ENCODE data around the gene GAMT.
"Not testable (repeated sequence)": the region's sequence is repeated elsewhere in the genome, so short reads cannot be mapped to it uniquely, and the experiment has no call there.

GAMT gene

GRCh38 chr19:1401138-1401888, at the start of gene GAMT:
Gene GAMT, minus strand, starts transcription at chr19:1401542. Its CDS starts 66 bp downstream, at chr19:1401476.
- peak; percentile 41 for DNase-seq

GRCh38 chr19:1449467-1450442, 48.4 kb upstream of the GAMT start, which contains the start of gene APC2:
Gene APC2, plus strand, starts transcription at chr19:1450121. Its CDS starts 2,881 bp downstream, at chr19:1453002.
- peak; percentile 79 for DNase-seq

DNA sequence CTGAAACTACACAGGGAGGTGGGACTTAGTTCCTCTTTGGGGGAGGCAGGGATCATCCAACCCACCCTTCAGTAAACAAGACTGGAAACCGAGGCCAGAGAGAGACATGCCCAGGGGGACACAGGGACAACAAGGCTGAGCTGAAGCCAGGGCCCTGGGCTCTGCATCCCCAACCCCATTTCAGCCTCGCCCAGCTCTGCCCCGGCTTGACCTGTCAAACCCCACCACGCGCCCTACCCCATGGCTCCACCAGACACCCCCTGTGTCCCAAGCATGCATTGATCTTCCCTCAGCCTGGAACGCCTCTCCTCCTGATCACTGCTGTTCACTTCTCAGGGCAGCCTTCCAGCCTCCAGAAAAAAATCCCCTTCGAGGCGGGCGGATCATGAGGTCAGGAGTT, 46.6 kb upstream of the GAMT start:
- no peak for DNase-seq

GRCh38 chr19:1447504-1447903, 46.2 kb upstream of the GAMT start:
- DNase-seq = no peak

GRCh38 chr19:1446713-1447481, 45.6 kb upstream of the GAMT start:
- no peak for DNase-seq

DNA sequence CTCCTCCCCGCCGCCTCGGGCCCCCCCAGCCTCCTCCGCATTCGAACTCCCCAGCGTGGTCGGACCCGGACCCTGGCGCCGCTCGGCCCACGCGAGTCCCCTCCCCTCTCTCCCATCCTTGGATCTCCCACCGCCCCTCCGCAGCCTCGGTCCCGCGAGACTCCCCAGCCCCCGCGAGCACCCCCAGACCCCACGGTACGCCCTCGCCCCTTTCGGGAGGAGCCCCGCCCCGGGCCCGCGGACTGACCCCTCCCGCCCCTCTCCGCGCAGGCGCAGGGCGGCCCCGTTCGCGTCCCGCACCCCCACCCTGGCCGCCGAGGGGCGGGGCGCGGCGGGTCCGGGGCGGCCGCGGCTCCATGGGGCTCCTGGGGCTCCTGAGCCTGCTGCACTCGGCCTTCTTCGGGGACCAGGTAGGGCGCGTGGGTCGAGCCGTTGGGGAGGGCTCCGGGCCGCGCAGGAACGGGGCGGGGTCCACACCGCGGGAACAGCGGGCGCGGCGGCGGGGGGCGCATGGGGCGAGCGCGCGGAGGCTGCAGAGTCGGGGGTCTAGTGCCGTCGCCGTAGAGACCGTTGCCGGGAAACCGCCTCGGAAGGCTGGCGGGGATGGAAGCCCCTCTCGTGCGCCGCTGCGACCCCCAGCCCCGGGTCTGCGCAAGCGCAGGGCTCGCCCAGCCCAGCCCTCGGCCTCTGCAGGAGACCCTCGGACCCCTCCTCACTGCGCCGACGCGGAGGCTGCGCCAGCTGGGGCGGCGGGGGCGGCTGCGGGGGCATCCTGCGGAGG, 44.8 kb upstream of the GAMT start:
- peak; percentile 50 for DNase-seq

DNA sequence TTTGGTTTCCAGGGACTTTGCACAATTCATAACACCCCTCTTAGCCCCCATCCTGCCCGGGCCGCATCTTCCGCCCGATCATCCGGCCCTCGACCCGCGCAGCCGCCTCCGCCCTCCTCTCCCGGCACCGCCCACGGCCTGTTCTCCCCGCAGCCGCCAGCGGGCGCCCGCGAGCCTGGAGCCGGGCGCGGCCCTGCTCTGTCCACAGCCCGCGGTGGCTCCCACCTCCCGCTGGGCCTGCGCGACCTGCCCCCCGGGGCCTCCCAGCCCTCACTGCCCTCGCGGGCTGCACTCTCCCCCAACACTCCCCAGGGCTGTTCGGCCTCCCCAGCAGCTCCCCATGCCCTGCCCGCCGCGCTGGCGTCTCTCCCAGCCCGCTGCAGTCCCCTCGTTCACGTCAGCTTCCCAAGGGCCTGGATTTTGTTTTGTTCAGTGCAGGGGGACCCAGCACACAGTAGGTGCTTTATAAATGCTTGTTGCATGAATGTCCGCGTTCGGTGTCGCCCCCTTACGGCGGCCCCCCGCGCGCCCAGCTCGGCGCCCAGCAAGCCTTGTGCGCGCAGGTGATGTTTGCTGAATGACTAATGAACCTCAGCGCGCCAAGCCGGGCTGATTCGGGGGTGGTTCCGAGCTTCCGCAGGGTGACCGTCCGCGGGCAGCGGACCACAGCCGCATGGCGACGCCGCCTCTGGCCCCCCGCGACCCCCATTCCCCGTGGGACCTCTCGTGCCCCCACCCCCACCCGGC, 44.0 kb upstream of the GAMT start:
- DNase-seq = peak; percentile 59

DNA sequence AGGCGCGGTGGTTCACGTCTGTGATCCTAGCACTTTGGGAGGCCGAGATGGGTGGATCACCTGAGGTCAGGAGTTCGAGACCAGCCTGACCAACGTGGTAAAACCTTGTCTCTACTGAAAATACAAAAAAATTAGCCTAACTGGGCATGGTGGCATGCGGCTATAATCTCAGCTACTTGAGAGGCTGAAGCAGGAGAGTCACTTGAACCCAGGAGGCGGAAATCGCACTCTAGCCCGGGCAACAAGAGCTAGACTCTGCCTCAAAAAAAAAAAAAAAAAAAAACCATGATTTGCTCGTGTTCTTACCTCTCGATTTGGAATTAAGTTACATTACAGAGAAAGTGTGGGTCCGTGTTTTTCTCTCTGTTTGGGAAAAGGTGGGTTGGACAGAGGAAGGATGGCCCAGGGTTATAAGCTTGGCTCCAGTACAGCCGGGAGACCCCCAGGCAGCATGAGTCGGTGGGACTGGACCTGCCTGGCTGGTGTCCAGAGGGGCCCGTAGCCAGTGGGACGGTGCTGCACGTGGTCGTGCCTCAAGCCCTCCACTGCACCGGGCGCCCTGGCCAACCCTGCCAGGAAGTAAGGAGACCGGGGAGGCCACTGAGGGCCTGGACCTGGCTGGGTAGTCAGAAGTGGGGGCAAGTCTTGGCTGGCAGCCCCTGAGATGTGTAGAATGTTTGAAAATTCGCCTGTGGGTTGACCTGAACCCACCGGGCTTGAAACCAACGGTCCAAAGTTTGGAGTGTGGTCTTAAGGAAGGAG, 40.5 kb upstream of the GAMT start:
- no peak for DNase-seq

DNA sequence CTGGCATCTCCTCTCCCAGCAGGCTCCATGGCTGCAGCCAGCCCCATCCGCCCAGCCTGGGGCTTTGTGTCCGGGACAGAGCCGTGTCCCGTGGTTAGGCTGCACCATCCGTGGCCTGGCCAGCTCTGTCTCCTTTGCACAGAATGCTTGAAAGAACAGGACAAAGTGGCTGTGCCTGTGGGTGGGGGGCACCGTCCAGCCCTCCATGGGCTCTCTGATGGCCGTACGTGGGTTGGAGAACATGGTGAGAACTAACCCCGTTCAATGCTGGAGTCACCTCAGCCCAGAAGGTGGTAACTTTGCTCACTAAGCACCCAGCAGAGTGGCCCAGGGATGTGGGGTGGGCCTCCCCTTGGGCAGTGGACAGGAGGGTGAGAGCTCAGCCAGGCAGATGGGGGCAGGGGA, 39.7 kb upstream of the GAMT start:
- no peak for DNase-seq

DNA sequence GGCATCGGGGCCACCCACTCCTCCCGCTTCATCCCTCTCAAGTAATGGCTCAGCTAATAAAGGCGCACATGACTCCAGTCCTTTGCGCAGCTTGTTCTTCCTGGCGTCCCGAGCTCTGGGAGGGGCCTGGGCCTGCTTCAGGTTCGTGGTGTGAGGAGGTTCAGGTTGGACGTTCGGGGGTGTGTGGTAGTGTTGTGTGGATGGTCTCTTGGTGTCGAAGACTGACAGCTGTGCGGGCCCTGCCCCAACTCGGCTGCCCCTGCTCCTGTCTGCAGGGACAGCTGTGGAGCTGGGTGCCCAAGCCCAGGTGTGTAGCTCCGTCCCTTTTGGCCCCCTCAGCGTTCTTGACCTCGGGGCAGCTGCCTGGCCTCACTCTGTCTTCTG, 39.1 kb upstream of the GAMT start:
- DNase-seq = no peak

- DNase-seq = not testable (repeated sequence)
Observed at GRCh38 chr19:1439525-1440417, 38.4 kb upstream of the GAMT start.

DNA sequence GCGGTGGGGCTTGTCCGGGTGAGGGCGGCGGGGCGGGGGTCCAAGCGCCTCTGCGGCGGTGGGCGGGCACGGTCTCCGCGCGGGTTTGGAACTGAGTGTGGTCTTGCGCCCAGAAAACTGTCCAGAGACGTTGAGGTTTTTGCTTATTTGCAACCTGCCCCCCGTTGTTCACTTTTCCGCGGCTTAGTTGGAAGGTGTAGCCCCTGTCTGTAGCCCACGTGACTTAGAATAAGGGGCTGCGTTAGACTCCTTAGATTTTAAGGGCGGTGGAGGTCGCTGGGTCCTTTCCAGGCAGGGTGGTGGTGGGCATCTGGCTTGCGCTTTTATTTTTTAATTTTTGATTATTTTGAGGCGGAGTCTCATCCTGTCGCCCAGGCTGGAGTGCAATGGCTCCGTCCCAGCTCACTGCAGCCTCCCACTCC, 37.6 kb upstream of the GAMT start:
- DNase-seq = no peak

DNA sequence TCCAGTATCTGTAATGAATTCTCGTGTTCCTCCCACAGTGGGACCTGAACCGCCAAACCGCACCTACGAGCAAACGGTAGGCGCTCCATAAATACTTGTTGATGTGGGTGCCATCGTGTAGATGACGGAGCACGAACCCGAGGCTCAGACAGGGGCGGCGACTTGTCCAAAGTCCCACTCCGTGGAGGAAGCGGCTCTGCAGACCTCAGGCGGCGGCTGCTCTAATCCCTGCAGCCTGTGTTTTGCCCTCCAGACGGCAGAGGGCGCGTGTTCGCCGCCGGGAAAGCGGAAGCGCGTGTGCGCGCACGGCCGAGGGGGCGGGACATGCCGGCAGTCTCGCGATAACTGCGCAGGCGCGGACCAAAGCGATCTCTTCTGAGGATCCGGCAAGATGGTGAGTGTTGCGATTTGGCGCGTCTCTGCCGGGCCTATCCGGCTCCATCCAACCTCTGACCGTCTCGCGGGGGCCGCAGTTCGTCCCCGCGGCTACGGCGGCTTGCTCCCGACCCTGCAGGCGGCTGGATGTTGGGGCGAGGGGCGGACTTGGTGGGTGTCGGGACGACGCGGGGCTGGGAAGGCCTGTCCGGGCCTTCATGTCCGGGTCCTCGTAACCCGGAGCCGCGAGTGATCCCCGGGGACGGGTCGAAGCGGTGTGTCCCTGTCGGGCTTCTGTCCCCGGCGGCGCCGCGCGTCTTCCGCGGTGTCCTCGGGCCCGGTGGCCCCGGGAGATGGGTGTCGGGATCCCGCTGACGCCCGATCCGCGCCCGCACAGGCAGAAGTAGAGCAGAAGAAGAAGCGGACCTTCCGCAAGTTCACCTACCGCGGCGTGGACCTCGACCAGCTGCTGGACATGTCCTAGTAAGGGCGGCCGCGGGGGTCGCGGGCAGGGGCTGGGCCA, 36.9 kb upstream of the GAMT start, which contains the start of gene RPS15:
Gene RPS15 (plus strand): TSS at position 362 of the 898 bp plus-strand sequence. CDS start 30 bp downstream, at position 392.
- DNase-seq = peak; percentile 92

GRCh38 chr19:1437609-1438008, 36.3 kb upstream of the GAMT start:
- DNase-seq = no peak

DNA sequence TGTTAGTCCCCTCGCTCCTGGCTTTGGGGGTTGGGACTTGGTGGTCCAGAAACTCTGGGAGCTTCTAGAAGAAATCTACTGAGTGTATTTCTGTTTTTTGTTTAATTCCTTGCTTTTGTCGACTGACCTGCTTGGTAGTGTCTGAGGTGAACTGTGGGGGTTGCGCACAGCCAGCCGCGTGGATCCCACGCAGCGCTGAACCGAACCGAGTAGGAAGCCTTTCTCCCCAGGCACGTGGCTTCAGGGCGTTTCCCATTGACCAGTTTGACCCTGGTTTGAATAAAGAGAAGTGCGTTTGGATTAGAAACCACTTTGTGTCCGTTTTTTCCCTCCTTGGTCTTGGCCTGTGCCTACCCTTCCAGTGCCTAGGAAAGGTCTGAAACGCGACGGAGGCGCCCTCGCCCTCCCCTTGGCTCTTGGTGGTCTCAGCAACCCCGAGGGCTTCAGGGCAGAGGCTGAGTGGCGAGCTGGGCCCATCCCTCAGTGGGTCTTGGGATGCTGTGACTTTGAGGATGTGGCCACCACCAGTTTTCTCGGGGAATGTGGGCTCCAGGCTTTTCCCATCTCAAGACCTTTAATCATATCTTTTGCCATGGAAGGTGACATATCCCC, 34.1 kb upstream of the GAMT start:
- DNase-seq = no peak

DNA sequence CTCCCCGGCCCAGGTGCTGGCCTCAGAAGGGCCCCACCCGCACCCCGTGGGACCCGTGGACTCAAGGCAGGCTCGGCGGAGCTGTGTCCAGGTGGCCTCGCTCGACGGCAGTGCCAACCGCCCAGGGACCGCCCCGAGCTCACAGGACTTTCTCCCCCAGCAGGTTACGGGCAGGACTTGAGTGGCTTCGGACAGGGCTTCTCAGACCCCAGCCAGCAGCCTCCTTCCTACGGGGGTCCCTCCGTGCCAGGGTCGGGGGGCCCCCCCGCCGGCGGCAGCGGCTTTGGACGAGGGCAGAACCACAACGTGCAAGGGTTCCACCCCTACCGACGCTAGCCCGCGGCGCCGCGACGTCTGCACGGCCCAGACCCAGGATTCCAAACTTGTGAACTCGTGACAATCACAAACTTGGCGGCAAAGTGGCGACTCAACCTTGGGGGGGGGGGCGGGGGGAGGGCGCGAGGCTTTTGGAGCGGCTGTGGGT, 33.3 kb upstream of the GAMT start:
- no peak for DNase-seq

DNA sequence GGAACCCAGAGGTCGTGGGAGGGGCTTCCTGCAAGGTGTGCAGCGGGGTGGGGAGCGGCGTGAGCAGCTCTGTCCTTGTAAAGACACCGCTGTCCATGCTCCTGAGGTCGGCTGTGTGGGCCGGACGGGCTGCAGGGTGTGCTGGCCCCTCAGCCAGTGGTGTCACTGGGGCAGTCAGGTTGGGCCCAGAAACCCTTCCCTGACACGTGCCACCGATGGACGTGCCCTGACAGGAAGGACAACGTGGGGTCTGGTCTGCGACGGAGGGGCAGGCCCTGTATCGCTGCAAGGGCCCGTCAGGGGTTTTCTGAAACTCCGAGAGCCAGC, 32.7 kb upstream of the GAMT start:
- DNase-seq = no peak
